GM18868 (cell line): ENCODE measurements around the gene SNAP29.
A peak's percentile ranks its signal among the peaks of the same experiment; 100 is the strongest.
"Not testable (repeated sequence)": the region's sequence is repeated elsewhere in the genome, so short reads cannot be mapped to it uniquely, and the experiment has no call there.

Experiments
- ATAC-seq: cut with Tn5 transposase; IDR thresholded peaks from one replicate; pipeline ENCODE4 v1.9.1; 2021; ENCODE audit warnings: mild to moderate bottlenecking, moderate library complexity; ENCODE audit not compliant: unreplicated experiment

SNAP29 gene

DNA sequence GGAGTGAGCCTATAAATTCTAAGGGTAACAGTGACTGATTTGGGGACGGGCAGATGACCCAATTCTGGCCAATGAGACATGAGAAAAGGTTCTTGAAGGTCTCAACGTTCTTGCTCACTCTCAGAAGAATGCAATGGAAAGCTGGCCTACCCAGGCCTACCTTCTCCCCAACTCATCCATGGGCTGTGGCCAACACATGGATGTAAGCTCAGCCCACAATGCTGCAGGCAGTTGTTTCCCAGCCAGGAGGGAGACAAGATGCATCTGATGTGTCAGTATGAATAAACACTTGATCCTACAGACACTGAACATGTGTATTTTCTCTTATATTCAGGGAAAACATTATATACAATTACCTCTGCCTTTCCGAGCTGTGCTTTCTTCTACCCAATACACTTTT is 24.6 kb upstream of the SNAP29 start:
- ATAC-seq, result no peak

DNA sequence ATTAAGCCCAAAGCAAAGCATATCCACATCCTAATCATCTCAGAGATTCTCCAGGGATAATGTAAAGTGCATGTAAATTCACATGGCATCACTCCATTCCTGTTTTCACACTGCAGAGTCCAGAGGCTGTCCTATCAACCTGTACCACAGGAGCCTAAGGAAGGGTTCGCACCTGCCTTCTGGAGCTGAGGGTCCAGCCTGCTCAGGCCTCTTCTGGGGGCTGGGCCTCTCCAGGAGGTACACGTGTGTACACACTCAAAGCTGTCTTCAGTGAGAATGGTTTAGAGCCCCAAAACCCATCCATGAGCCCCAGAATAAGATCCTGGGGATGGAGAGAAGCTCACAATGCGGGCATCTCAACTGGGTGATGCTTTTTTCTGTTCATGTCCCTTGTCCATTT is 24.1 kb upstream of the SNAP29 start:
- ATAC-seq, result no peak

DNA sequence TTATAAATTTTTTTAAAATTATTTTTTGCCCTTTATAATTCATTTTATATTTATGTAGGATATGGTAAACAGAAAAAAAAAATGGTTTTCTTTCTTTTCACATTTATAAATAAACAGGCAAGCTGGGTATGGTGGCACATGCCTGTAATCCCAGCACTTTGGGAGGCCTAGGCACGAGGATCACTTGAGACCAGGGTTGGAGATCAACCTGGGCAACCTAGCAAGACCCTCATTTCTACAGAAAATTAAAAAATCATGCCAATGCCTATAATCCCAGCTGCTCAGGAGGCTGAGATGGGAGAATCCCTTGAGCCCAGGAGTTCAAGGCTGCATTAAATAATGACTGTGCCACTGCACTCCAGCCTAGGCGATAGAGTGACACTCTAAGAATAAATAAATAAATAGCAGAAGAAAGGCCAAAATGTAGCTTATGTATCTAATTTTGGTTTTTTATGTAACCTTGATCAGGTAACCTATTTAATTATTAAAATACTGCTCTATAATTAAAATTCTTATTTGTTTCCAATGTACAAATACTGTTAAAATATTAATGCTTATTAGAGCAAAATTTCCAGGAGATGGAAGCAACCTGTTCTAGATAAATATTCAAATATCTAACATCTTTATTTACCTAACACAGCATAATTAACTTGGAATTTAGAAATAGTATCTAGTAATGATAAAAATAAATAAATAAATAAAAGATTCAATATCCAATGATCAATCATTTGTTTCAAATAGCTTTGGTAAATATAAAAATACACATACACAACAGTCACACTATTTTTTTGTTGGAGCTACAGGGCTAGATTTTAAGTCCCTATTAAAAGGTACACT is 21.6 kb upstream of the SNAP29 start:
- ATAC-seq, result no peak

DNA sequence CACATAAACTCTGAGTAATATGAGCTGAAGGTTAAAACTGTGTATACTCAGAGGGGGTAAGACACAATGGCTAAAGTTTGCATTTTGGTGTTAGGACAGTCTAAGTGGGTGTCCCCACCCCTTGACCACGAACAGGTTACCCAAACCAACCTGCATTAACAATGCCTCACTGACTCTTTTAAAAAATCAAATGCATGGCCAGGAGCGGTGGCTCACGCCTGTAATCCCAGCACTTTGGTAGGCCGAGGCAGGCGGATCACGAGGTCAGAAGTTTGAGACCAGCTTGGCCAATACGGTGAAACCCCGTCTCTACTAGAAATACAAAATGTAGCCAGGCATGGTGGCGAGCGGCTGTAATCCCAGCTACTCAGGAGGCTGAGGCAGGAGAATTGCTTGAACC is 19.5 kb upstream of the SNAP29 start:
- ATAC-seq, result not testable (repeated sequence)

DNA sequence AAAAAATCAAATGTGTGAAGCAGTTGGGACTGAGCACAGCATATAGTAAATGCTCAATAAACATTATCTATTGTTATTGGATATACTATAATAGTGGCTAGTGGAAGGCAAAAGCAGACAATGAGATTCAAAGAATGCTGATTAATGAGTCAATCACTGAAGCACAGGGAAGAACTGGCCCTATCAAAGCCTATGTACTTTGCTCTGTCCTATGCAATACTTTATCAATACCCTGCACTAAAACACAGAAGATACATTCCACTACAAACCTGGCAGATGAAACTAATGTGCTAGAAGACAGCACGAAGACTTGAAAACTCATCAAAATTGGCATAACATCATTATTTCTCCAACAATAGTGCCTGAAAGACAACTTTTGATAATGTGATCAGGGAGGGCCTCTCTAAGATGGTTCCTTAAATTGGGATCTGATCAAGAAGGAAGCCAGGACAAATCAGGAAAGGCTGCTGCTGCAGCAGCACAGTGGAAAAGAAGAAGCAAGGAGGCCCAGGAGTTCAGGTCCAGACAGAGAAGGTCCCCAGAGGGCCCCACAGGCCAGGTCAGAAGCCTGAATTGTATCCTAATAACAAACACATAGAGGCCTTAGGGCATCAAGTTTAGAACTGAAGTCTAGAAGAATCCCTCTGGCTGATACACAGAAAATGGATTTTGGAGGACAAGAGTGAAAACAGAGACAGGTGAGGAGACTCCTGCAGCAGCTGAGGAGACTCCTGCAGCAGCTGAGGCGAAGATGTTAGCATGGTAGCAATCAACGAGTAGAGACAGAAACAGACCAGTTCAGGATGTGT is 18.8 kb upstream of the SNAP29 start:
- ATAC-seq, result no peak

DNA sequence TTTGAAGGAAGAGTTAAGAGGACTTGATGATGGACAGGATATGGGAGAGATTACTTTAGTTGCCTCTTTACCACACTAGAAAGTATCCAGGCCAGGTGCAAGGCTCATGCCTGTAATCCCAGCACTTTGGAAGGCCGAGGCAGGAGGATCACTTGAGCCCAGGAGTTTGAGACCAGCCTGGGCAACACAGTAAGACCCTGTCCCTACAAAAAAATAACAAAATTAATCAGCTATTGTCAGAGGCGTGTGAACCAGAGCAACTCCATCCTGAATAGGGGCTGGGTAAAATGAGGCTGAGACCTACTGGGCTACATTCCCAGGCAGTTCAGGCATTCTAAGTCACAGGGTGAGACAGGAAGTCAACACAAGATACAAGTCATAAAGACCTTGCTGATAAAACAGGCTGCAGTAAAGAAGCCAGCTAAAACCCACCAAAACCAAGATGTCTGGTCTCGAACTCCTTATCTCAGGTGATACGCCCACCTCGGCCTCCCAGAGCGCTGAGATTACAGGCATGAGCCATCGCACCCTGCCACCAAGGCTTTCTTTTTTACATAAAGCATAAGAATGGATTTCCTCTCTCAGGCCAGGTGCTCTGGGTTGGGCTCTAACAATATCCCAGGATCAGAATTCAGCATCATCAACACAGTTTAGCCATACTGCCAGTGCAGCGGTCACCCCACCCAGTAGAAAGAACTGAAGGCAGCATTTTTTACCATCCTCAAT is 18.0 kb upstream of the SNAP29 start:
- no peak for ATAC-seq

DNA sequence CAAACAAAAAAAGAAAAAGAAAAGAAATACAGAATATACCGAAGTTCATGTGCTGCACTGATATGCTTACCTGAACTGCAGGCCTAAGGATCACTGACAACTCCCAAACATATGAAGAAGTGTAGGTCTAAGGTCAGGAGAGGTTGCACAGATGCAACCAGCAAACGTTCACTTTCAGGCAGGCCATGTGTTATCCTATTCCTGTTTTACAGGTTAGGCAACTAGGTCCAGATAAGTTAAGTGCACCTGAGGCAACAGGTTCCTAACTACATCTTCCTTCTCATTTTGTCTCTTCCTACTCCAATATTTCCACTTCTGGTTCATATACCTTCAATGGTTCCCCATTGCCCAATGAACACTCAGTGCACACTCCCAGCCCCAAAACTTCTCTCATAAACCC is 15.3 kb upstream of the SNAP29 start:
- no peak for ATAC-seq

DNA sequence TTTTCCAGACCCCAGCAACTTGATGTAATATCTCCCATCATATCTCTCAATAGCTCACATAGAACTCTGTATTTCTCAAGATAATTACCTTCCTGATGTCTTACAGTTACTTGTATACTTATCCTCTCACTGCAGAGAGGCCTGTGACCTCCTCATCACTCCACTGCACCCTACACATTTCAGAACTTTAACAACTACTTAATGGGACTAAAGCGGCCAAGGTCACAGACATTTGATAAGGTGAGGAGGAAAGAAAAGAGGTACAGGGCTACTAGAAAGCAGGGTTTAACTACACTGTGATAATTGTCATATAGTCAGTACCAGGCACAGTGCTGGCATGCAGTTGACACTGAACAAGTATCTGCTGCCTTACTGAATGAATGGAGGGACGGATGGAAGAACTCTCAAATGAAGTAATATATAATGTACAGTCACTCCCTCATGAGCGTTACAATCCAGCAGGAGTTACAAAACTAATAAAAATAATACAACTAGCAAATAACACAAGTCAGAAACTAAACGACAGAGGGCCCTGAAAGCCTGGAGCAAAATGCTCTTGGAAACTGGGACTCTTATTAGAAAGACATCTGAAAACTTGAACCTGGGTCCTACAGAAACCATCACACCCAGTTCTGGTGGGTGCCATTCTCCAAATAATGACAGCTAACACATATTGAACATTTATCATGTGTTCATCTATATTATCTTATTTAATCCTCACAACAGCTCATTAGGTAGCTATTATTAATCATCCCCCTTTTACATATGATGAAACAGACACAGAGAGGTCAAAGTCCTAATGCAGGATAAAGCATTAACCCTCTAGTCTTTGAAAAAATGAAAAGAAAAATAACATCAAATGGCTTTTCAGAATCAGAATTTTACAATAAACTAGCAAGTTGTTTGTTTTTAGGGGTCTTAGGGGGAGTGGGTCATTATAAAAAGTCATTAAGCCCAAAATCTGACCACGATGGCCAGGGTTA is 14.5 kb upstream of the SNAP29 start:
- no peak for ATAC-seq

DNA sequence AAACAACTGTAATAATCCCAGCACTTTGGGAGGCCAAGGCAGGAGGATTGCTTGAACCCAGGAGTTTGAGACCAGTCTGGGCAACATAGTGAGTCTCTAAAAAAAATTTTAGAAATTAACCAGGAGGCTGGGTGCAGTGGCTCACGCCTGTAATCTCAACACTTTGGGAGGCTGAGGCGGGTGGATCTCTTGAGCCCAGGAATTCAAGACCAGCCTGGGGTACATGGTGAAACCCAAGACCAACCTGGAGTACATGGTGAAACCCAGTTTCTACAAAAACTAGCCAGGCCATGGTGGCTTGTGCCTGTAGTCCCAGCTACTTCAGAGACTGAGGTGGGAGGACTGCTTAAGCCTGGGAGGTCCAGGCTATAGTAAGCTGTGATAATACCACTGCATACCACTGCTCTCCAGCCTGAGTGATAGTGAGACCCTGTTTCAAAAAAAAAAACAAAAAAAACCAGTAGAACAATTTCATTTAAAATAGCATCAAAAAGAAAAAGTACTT is 11.4 kb upstream of the SNAP29 start:
- no peak for ATAC-seq

DNA sequence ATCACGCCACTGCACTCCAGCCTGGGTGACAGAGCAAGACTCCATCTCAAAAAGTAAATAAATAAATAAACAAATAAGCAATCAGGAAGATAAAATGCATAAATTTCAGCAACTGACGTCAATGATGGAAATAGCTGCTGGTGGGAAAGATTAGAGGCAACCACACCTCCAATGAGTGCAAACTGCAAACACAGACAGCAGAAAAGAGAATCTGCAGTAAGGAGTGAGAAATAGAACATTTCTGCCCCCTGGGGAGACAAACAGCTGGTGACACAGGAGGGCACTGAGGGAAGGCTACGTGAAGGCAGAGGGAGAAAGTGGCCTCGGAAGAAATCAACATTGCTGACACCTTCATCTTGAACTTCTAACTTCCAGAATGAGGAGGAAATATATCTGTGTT is 6.7 kb upstream of the SNAP29 start:
- ATAC-seq, result no peak

DNA sequence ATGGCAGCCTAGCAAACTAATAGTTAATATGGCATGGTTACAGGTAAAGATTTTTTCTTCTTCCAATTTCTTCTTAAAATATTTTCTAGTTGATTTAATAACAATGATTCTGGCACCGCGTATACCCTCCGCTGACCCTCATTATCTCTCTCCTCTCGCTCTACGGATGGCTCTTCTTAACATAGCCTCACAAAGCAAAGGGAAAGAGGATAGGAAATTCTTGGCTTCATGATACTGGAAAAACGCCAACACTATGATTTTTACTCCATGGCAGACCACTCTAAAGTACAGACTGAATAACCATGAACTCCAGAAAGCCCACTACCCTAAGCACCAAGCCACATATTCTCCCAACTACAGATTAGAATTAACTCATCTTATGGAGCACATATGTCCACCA is 6.3 kb upstream of the SNAP29 start:
- ATAC-seq, result no peak

DNA sequence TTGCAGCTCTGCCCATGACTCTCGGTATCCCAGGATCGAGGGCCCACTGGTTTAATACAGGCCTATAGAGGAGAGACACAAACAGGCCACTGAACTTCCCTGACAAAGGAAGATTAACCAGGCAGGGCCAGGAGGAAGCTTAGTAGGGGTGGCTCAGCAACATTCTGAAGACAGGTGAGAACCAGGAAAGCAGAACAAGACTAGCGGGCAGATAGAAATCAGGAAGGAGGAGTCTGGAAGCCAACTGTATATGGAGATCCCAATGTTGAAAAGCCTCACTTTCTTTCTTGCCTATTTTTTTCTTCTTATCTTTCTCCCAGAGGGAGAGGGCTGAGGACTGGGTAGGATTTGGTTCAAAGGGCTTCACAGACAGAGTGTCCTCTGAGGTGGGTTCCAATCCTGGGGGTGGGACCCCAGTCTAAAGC is 5.6 kb upstream of the SNAP29 start:
- ATAC-seq, result no peak

DNA sequence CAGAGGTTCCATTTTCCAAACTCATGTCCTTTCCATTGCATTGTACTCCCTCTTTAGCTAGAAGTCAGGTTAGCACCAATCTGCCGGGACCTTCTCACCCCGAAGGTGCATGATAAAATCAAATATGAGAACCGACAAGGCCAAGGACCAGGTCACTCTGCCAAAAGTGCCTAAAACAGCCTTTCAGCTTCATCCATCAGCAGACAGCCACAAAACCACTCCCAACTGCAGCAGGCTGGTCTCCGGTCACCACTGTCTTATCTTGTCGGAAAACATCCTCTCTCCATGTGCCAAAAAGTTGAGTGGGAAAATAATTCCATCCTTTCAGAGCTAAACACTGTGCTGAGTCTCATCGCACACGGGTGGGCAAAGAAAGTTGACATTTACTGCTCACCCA is 1.6 kb upstream of the SNAP29 start:
- ATAC-seq, result no peak

DNA sequence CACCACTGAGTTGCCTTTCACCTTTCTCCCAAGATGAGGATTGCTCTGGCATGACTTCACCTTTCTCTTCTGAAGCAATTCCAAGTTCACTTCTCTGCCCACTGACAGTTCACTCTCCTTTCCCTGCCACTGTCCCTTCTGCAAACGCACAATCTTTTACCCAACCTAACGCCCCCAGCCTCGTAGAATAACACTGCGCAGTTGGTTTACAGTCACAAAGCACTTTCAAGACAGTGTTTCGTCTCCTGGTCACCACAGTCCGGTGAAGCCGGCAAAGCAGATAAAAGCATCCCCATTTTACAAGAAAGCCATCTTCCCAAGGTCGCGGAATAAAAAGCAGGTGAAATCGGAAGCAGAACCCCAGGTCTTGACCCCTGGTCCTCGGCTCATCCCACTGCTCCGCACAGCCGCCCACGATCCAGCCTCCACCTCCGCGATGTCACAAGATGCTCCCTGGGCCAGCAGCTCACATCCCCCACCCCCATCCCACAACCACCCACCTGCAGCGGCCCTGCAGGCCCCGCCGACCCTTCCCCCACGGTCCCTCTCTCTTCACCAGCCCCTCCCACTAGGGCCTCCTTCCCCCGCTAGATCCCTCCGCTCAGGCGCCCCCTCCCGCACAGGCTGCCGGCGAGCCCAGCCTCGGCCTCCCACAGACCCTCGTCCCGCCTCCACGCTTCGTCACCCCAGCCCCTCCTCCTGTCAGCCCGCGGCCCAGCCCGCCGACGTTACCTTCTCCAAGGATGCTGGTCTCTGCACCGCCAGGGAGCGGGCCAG is 781 bp upstream of the SNAP29 start:
- ATAC-seq, result peak; percentile 54

DNA sequence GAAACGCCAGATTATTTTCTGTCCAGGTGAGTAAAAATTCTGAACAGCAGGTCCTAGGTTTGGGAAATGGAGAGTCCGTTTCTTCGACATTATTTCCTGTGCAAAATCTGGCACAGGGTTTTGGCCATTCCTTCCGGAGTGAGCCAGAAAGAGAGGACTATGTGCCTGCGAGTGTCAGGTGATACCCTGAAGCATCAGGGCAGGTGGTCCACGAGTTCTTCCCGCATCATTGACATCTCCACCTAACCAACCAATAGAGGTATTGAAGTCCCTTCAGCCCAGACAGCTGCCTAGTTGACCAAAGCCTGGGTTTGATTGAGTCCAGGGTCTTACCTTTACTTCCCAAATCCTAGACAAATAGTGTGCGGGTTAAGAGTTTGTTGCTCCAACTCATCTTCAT is 808 bp downstream of the SNAP29 start:
- ATAC-seq, result no peak

DNA sequence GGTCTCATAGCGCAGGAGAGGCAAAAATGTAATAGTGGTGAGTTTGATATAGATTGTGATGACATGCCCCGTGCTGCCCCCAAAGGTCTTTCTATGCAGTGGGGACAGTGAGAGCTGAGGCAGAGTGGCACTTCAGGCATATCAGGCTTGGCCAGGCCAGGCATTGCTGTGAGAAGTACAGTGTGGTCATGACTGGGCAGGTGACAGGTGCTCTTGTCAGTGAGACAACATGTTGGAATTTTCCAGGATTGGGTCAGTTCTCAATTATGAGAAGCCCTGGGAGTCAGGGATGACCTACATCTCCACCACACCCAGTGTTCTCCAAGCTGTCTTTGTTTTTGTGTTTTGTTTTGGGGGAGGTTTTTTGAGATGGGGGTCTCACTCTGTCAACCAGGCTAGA is 3.7 kb downstream of the SNAP29 start:
- ATAC-seq, result no peak

DNA sequence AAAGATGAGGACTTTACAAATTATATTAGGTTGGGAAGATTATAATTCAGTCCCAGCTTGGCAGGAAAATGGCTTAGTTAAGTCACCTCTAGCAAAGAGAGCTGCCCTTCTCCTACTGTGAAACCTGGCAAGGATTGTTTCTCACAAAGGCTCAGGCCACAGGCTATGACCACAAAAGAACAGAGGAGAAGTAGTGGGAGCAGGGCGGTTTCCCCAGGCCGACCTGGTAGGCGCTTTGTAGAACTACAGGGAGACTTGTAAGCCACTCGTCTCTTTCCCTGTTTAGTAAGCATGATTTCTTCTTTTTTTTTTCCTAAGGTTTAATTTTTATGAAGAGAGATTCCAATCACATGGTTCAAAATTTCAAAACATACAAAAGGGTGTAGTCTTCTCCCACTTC is 4.6 kb downstream of the SNAP29 start:
- no peak for ATAC-seq

DNA sequence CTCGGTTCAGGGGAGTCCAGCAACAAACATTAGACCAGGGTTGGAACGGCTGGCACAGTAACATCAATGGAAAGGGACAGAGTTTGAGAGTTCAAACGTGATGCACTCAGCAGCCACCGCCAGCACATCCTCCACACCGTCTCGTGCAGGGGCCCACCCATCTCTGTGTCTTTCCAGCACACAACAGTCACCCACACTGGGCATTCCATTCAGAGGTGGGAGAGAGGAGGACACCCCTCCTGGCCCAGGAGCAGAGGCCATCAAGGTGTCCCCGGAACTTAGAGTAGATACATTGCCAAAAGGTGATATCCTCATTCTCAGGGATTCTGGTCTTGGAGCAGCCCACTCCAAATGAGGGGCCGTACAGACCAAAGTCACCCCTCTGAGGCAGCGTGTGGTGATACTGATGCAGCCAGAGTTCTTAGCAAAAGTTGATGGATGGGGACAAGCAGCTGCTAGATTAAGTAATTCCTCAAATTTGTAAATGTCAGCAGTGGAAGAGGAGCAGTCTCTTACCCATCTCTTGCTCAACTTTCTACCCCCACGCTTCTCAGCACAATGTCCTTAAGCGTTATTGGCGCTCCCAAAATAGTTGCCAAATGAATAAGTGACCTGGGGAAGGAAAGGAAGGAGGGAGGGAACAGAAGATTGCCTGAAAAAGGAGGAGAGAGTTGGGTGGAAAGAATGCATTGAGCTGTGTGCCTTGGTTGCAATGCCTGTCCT is 5.5 kb downstream of the SNAP29 start:
- ATAC-seq, result no peak

DNA sequence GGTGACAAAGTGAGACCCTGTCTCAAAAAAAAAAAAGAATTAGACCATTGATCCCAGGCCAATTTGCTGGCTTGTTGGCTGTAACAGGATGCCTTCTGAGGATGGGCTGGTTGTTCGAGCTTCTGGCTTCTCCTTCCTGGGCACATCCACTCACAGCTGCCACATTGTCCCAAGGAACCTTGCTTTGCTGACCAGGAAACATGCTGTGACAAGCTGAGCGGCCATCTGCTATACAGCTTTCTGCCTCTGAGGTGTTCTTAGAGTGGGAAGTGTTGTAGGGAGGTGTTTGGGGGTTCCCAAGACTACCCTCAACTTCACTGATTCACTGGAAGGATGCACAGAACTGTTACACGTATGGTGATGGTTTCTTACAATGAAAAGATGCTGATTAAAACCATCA is 6.5 kb downstream of the SNAP29 start:
- no peak for ATAC-seq
